HCT116 (cell line): Measurements from ENCODE around the gene FAM53A. TPM values are rescaled to one million over a fixed set of nuclear protein-coding genes. Genes with fewer than 3 reads are reported as not detected.

Source experiments
- ATAC-seq: fragments of 200-7000 bp; cut with Tn5 transposase; 2 replicates; pipeline ENCODE4 v1.9.1; 2020; ENCODE audit warnings: mild to moderate bottlenecking, moderate library complexity
- BruUV-seq: library from RNA; stranded (reverse); fragments of 400-500 nt; replicated peaks from 2 replicates; lab custom pipeline; 2021; lab: Mats Ljungman, UMichigan
- CTCF ChIA-PET: fragments of 300-600 bp; sonication (Branson Sonifier 250); formaldehyde crosslinking; loops from one replicate; lab custom pipeline; 2021; ENCODE audit warnings: antibody characterized with exemption; lab: Charles Lee
- POLR2A ChIA-PET: fragments of 300-600, 350-600 bp; sonication (Branson Sonifier 250); formaldehyde crosslinking; loops from one replicate; lab custom pipeline; 2021; ENCODE audit warnings: antibody characterized with exemption; lab: Charles Lee
- RAD21 ChIA-PET, 2 experiments: fragments of 300-600 bp; sonication (Branson Sonifier 250); formaldehyde crosslinking; loops; one replicate each; lab custom pipeline; 2023; ENCODE audit warnings: low total read pairs in 2 of 2; ENCODE audit not compliant: uncharacterized antibody in 2 of 2, unreplicated experiment in 2 of 2, low non-redundant PET in 1 of 2; lab: Charles Lee
- DNase-seq: peaks from one replicate; pipeline ENCODE4 v3.0.0-alpha.2; 2010; ENCODE audit warnings: low read depth, low spot score
- H2AFZ ChIP-seq: fragments of 200-600 bp; shearing (Covaris generic), sonication (generic); 2 replicates; pipeline ENCODE4 v1.6.1; 2017; ENCODE audit warnings: low read depth, mixed run types, mixed read lengths, antibody characterized with exemption, low read length; ENCODE audit not compliant: poor library complexity, severe bottlenecking
- H3K27ac ChIP-seq: 2 replicates; pipeline ENCODE4 v1.5.1; 2012; ENCODE audit warnings: low read depth, low read length
- H3K27me3 ChIP-seq: fragments of 200-600 bp; sonication (generic); 2 replicates; pipeline ENCODE4 v1.6.1; 2016; ENCODE audit warnings: mixed run types, low read length, mixed read lengths; ENCODE audit not compliant: insufficient read depth
- H3K36me3 ChIP-seq, 2 experiments: fragments of 200-500 bp in 1 of 2; fragments of 200-600 bp in 1 of 2; sonication (Bioruptor generic) in 1 of 2; sonication (generic) in 1 of 2; 2 replicates each; pipeline versions ENCODE4 v1.5.1 to v1.6.1; 2014 to 2016; ENCODE audit warnings: low read length in 2 of 2, inconsistent platforms in 1 of 2, mixed read lengths in 1 of 2, mixed run types in 1 of 2; ENCODE audit not compliant: insufficient read depth in 2 of 2, control insufficient read depth in 1 of 2
- H3K4me1 ChIP-seq, 2 experiments: fragments of 200-600 bp in 1 of 2; sonication (generic) in 1 of 2; 2 replicates each; pipeline versions ENCODE4 v1.5.1 to v1.6.1; 2012 to 2017; ENCODE audit warnings: low read length in 2 of 2, inconsistent platforms in 1 of 2, mild to moderate bottlenecking in 1 of 2, mixed read lengths in 1 of 2, mixed run types in 1 of 2, moderate library complexity in 1 of 2; ENCODE audit not compliant: insufficient read depth in 2 of 2, control insufficient read depth in 1 of 2
- H3K4me2 ChIP-seq: fragments of 200-600 bp; sonication (generic); 2 replicates; pipeline ENCODE4 v1.6.1; 2017; ENCODE audit warnings: mixed run types, low read length, mixed read lengths
- H3K4me3 ChIP-seq, 2 experiments: fragments of 200-600 bp in 1 of 2; sonication (generic) in 1 of 2; replicated peaks in 1 of 2; 2 replicates each; pipeline ENCODE4 v1.5.1; 2011 to 2016; ENCODE audit warnings: low read length in 2 of 2, control low read depth in 1 of 2, low read depth in 1 of 2, mild to moderate bottlenecking in 1 of 2, mixed read lengths in 1 of 2, mixed run types in 1 of 2
- H3K79me2 ChIP-seq: fragments of 200-600 bp; sonication (generic); 2 replicates; pipeline ENCODE4 v1.6.1; 2017; ENCODE audit warnings: mild to moderate bottlenecking, mixed run types, low read length, moderate library complexity, mixed read lengths; ENCODE audit not compliant: insufficient read depth
- H3K9ac ChIP-seq: fragments of 200-600 bp; sonication (generic); 2 replicates; pipeline ENCODE4 v1.6.1; 2016; ENCODE audit warnings: low read length, mixed read lengths
- H3K9me2 ChIP-seq: fragments of 200-600 bp; sonication (generic), shearing (Covaris generic); 2 replicates; pipeline ENCODE4 v1.6.1; 2017; ENCODE audit warnings: mixed run types, mild to moderate bottlenecking, moderate library complexity; ENCODE audit not compliant: insufficient read depth
- H3K9me3 ChIP-seq, 2 experiments: fragments of 200-500 bp in 1 of 2; fragments of 200-600 bp in 1 of 2; sonication (Bioruptor generic) in 1 of 2; sonication (generic) in 1 of 2; 2 replicates each; pipeline ENCODE4 v1.6.1; 2014 to 2017; ENCODE audit warnings: low read length in 2 of 2, mixed read lengths in 2 of 2, inconsistent platforms in 1 of 2, low read depth in 1 of 2, mild to moderate bottlenecking in 1 of 2, mixed run types in 1 of 2, moderate library complexity in 1 of 2; ENCODE audit not compliant: control insufficient read depth in 1 of 2, insufficient read depth in 1 of 2
- H4K20me1 ChIP-seq: fragments of 200-600 bp; sonication (generic), shearing (Covaris generic); 2 replicates; pipeline ENCODE4 v1.6.1; 2017; ENCODE audit warnings: mixed run types, mild to moderate bottlenecking, moderate library complexity; ENCODE audit not compliant: insufficient read depth
- CBX3 ChIP-seq: IDR thresholded peaks from 2 replicates; pipeline ENCODE4 v1.6.1; 2012; ENCODE audit warnings: low read depth
- ELF1 ChIP-seq: IDR thresholded peaks from 2 replicates; pipeline ENCODE4 v1.6.1; 2012; ENCODE audit warnings: low read depth, borderline replicate concordance
- EZH2 ChIP-seq: fragments of 200-600 bp; sonication (generic); IDR thresholded peaks from 2 replicates; pipeline ENCODE4 v1.6.1; 2017; ENCODE audit warnings: antibody characterized with exemption, mixed run types
- POLR2A ChIP-seq: IDR thresholded peaks from 2 replicates; pipeline ENCODE4 v1.7.0; 2011; ENCODE audit warnings: borderline replicate concordance; ENCODE audit not compliant: insufficient read depth, insufficient read length; ENCODE audit errors: extremely low read depth
- POLR2AphosphoS5 ChIP-seq: IDR thresholded peaks from 2 replicates; pipeline ENCODE4 v1.6.1; 2011; ENCODE audit warnings: mild to moderate bottlenecking, low read depth, low read length, moderate library complexity
- SRF ChIP-seq: IDR thresholded peaks from 2 replicates; pipeline ENCODE4 v1.6.1; 2012; ENCODE audit warnings: low read depth
- ZFX ChIP-seq: fragments of 450-650 bp; IDR thresholded peaks from 2 replicates; pipeline ENCODE4 v1.6.1; 2017
- intact Hi-C: fragments of 100-400 bp; cut with micrococcal nuclease; formaldehyde crosslinking; loops from 2 replicates; pipeline ENCODE4 v1.10.0; 2022
- total RNA-seq: library from RNA; stranded (reverse); gene quantifications from one replicate; pipeline ENCODE4 v1.2.1, GENCODE V29; 2021; ENCODE audit not compliant: unreplicated experiment
- TF ChIP-seq, protein P1 (sequence below): IDR thresholded peaks from 2 replicates; pipeline ENCODE4 v1.6.1; 2012
- TF ChIP-seq, protein P2 (sequence below), 3 experiments: fragments of 200-600 bp in 1 of 3; sonication (generic) in 1 of 3; IDR thresholded peaks in 2 of 3; conservative IDR thresholded peaks in 1 of 3; 2 replicates each; pipeline ENCODE4 v1.5.1; 2012 to 2017; ENCODE audit warnings: low read depth in 2 of 3, low read length in 2 of 3, antibody characterized with exemption in 1 of 3, borderline replicate concordance in 1 of 3, control low read depth in 1 of 3, mild to moderate bottlenecking in 1 of 3, mixed read lengths in 1 of 3, mixed run types in 1 of 3, moderate library complexity in 1 of 3; ENCODE audit not compliant: insufficient read depth in 1 of 3
- TF ChIP-seq, protein P3 (sequence below): IDR thresholded peaks from 2 replicates; pipeline ENCODE4 v1.6.1; 2011; ENCODE audit warnings: mild to moderate bottlenecking, low read length, moderate library complexity; ENCODE audit not compliant: insufficient replicate concordance; ENCODE audit errors: extremely low read depth

Gene FAM53A
- total RNA-seq, 1 experiment from 2014 or later, result 1.1 TPM

DNA sequence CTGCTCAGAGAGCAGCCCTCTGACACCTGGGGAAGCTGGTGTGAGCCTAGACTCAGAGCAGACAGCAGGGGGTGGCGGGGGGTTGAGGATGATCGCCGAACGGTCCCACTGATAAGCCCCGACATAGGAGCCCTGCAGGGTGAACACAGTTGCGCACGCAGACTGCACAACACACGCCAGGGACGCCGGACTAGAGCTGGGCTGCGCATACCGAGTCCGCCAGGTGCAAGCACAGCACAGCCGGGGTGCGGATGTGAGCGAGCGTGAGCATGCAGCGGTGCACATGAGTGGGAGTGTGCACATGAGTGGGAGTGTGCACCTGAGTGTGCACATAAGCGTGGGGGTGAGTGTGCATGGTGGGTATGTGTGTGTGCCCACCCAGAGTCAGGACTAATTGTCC is 36.7 kb downstream of the FAM53A start (continued):
- TF ChIP-seq, protein P1, sequence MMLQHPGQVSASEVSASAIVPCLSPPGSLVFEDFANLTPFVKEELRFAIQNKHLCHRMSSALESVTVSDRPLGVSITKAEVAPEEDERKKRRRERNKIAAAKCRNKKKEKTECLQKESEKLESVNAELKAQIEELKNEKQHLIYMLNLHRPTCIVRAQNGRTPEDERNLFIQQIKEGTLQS, result no peak
- no peak for TF ChIP-seq POLR2A
- TF ChIP-seq EZH2, result no peak
- TF ChIP-seq, protein P2, sequence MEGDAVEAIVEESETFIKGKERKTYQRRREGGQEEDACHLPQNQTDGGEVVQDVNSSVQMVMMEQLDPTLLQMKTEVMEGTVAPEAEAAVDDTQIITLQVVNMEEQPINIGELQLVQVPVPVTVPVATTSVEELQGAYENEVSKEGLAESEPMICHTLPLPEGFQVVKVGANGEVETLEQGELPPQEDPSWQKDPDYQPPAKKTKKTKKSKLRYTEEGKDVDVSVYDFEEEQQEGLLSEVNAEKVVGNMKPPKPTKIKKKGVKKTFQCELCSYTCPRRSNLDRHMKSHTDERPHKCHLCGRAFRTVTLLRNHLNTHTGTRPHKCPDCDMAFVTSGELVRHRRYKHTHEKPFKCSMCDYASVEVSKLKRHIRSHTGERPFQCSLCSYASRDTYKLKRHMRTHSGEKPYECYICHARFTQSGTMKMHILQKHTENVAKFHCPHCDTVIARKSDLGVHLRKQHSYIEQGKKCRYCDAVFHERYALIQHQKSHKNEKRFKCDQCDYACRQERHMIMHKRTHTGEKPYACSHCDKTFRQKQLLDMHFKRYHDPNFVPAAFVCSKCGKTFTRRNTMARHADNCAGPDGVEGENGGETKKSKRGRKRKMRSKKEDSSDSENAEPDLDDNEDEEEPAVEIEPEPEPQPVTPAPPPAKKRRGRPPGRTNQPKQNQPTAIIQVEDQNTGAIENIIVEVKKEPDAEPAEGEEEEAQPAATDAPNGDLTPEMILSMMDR (IDR thresholded peaks at IDR 0.05 in 2 of 3, conservative IDR thresholded peaks at IDR 0.05 in 1 of 3; ENCODE audit: borderline replicate concordance in 1 of 3, insufficient read depth in 1 of 3, low read depth in 2 of 3, low read length in 2 of 3), result no peak
- TF ChIP-seq SRF, result no peak
- TF ChIP-seq CBX3, result no peak
- TF ChIP-seq, protein P3, sequence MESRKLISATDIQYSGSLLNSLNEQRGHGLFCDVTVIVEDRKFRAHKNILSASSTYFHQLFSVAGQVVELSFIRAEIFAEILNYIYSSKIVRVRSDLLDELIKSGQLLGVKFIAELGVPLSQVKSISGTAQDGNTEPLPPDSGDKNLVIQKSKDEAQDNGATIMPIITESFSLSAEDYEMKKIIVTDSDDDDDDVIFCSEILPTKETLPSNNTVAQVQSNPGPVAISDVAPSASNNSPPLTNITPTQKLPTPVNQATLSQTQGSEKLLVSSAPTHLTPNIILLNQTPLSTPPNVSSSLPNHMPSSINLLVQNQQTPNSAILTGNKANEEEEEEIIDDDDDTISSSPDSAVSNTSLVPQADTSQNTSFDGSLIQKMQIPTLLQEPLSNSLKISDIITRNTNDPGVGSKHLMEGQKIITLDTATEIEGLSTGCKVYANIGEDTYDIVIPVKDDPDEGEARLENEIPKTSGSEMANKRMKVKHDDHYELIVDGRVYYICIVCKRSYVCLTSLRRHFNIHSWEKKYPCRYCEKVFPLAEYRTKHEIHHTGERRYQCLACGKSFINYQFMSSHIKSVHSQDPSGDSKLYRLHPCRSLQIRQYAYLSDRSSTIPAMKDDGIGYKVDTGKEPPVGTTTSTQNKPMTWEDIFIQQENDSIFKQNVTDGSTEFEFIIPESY, result no peak

DNA sequence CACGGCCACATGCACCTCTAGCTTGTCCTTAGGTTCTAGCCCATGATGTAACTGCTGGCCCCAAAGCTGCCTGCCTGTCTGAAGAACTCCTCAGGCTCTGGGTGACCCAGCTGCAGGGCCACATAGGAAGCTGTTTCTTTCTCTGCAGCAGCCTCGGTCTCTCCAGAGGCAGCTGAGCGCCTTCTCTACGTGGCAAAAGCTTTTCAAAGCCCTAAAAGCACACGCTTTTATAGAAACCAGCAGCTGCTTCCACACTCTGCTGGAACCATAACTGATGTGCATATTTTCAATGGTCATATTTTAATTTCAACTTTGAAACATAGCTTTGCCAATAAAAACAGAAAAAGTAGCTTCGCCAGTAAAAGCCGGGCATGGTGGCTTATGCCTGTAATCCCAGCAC is 37.4 kb downstream of the FAM53A start:
- Histone ChIP-seq H3K4me3 (no peak overlapping the region), H3K27me3 (no peaks in the 10 kb centered on the region), H3K27ac (no peak overlapping the region), H3K79me2 (no peaks in the 10 kb centered on the region), H3K4me2 (no peak overlapping the region), H3K4me1 (no peaks in the 10 kb centered on the region), H2AFZ (no peak overlapping the region), H3K9ac (no peak overlapping the region), H3K9me2 (no peaks in the 10 kb centered on the region)
- ATAC-seq, result no peak
- ChIA-PET CTCF (no interaction called here), POLR2A (no interaction called here)
- intact Hi-C loops, result no loop called here
- no peak for TF ChIP-seq ELF1
- no peak for TF ChIP-seq ZFX
- TF ChIP-seq POLR2AphosphoS5, result no peak
- TF ChIP-seq, all 23 proteins: peak for 0
- no TSS peak for BruUV-seq
- no peak for DNase-seq
- Histone ChIP-seq H4K20me1 (no peaks in the 10 kb centered on the region), H3K36me3 (no peaks in the 10 kb centered on the region), H3K9me3 (no peaks in the 10 kb centered on the region)
- RAD21 ChIA-PET, result no interaction called here
